OCI-LY7 (cell line): ENCODE results near the gene ABCC4. TPM values are rescaled to one million over a fixed set of nuclear protein-coding genes. Genes with fewer than 3 reads are reported as not detected.

Source experiments
- BruUV-seq: library from RNA; stranded (reverse); fragments of 400-500 nt; replicated peaks from 2 replicates; lab custom pipeline; 2021; lab: Mats Ljungman, UMichigan
- CTCF ChIA-PET: fragments of 300-600 bp; sonication (Branson Sonifier 250); formaldehyde crosslinking; loops from one replicate; lab custom pipeline; 2022; ENCODE audit warnings: antibody characterized with exemption; ENCODE audit not compliant: unreplicated experiment; lab: Charles Lee
- POLR2A ChIA-PET: fragments of 300-600 bp; sonication (Branson Sonifier 250); formaldehyde crosslinking; loops from one replicate; lab custom pipeline; 2022; ENCODE audit warnings: antibody characterized with exemption; lab: Charles Lee
- DNase-seq: peaks from one replicate; pipeline ENCODE4 v3.0.0-alpha.2; 2015; ENCODE audit warnings: low spot score
- H2AFZ ChIP-seq: fragments of 200-600 bp; sonication (generic), shearing (Covaris generic); 2 replicates; pipeline ENCODE4 v1.6.1; 2014; ENCODE audit warnings: mild to moderate bottlenecking, antibody characterized with exemption, low read length, moderate library complexity
- H3K27ac ChIP-seq: fragments of 200-600 bp; sonication (generic); 2 replicates; pipeline ENCODE4 v1.5.1; 2014; ENCODE audit warnings: mixed run types, low read depth, mild to moderate bottlenecking, moderate library complexity, low read length, inconsistent platforms; ENCODE audit not compliant: poor library complexity, severe bottlenecking
- H3K36me3 ChIP-seq: fragments of 200-600 bp; sonication (generic); 2 replicates; pipeline ENCODE4 v1.6.1; 2014; ENCODE audit warnings: mild to moderate bottlenecking, antibody characterized with exemption, low read length, moderate library complexity, mixed read lengths; ENCODE audit not compliant: insufficient read depth
- H3K4me1 ChIP-seq: fragments of 200-600 bp; sonication (generic); 2 replicates; pipeline ENCODE4 v1.5.1; 2014; ENCODE audit warnings: mild to moderate bottlenecking, low read length; ENCODE audit not compliant: insufficient read depth, poor library complexity, severe bottlenecking
- H3K4me2 ChIP-seq: fragments of 200-600 bp; sonication (generic); 2 replicates; pipeline ENCODE4 v1.6.1; 2014; ENCODE audit warnings: mild to moderate bottlenecking, low read length
- H3K4me3 ChIP-seq: fragments of 200-600 bp; sonication (generic); 2 replicates; pipeline ENCODE4 v1.5.1; 2014; ENCODE audit warnings: mild to moderate bottlenecking, low read depth, low read length; ENCODE audit not compliant: poor library complexity, severe bottlenecking
- H3K79me2 ChIP-seq: fragments of 200-600 bp; sonication (generic); 2 replicates; pipeline ENCODE4 v1.6.1; 2016; ENCODE audit warnings: low read depth, mild to moderate bottlenecking, low read length, moderate library complexity, mixed read lengths; ENCODE audit not compliant: insufficient read depth
- H3K9me2 ChIP-seq: fragments of 200-600 bp; sonication (generic); 2 replicates; pipeline ENCODE4 v1.6.1; 2016; ENCODE audit warnings: mild to moderate bottlenecking, low read length, mixed read lengths; ENCODE audit not compliant: insufficient read depth
- H3K9me3 ChIP-seq: fragments of 200-600 bp; sonication (generic); 2 replicates; pipeline ENCODE4 v1.6.1; 2014; ENCODE audit warnings: mild to moderate bottlenecking, mixed run types, low read length, mixed read lengths
- H4K20me1 ChIP-seq: fragments of 200-600 bp; sonication (generic); 2 replicates; pipeline ENCODE4 v1.6.1; 2014; ENCODE audit warnings: mild to moderate bottlenecking, antibody characterized with exemption, low read length, moderate library complexity, mixed read lengths; ENCODE audit not compliant: insufficient read depth
- CTCF ChIP-seq: fragments of 200-600 bp; sonication (generic); conservative IDR thresholded peaks from 2 replicates; pipeline ENCODE4 v1.5.1; 2014; ENCODE audit warnings: mild to moderate bottlenecking, antibody characterized with exemption, low read length, moderate library complexity, mixed read lengths
- EZH2phosphoT487 ChIP-seq: fragments of 200-600 bp; sonication (generic); IDR thresholded peaks from 2 replicates; pipeline ENCODE4 v1.6.1; 2018; ENCODE audit warnings: low read depth, borderline replicate concordance, mild to moderate bottlenecking, mixed run types, antibody characterized with exemption, low read length, moderate library complexity, mixed read lengths
- intact Hi-C: fragments of 100-400 bp; cut with micrococcal nuclease; formaldehyde crosslinking; loops from one replicate; pipeline ENCODE4 v1.10.0; 2022; ENCODE audit not compliant: unreplicated experiment
- total RNA-seq, 2 experiments: library from RNA; depleted of rRNA in 1 of 2; stranded (reverse); fragments of >200 nt in 1 of 2; shearing (Covaris generic) in 1 of 2; gene quantifications; 2 replicates each; pipeline ENCODE4 v1.2.3, GENCODE V29; 2014 to 2022

Gene ABCC4
- total RNA-seq, 2 experiments from 2014 or later, result 7.3 to 7.8 TPM

GRCh38 chr13:95160112-95160906 lies 140.9 kb downstream of the ABCC4 start:
- no peak overlapping the region for H2AFZ ChIP-seq
- no TSS peak for BruUV-seq
- CTCF ChIA-PET, result no interaction called here
- no peaks in the 10 kb centered on the region for H4K20me1 ChIP-seq
- no peaks in the 10 kb centered on the region for H3K9me3 ChIP-seq
- no peak overlapping the region for H3K4me3 ChIP-seq
- no peak overlapping the region for H3K27ac ChIP-seq
- POLR2A ChIA-PET, result no interaction called here
- intact Hi-C loops, result no loop called here
- no peaks in the 10 kb centered on the region for H3K9me2 ChIP-seq
- no peak for TF ChIP-seq EZH2phosphoT487
- TF ChIP-seq CTCF, result no peak
- H3K4me1 ChIP-seq, result no peaks in the 10 kb centered on the region
- no peak for DNase-seq
- no peak overlapping the region for H3K4me2 ChIP-seq
- no peaks in the 10 kb centered on the region for H3K79me2 ChIP-seq
- no peaks in the 10 kb centered on the region for H3K36me3 ChIP-seq

GRCh38 chr13:95159458-95159857 lies 141.8 kb downstream of the ABCC4 start:
- Histone ChIP-seq H3K79me2 (no peaks in the 10 kb centered on the region), H4K20me1 (no peaks in the 10 kb centered on the region), H3K36me3 (no peaks in the 10 kb centered on the region), H3K9me3 (no peaks in the 10 kb centered on the region), H3K4me1 (no peaks in the 10 kb centered on the region), H3K9me2 (no peaks in the 10 kb centered on the region), H3K4me2 (no peak overlapping the region), H2AFZ (no peak overlapping the region), H3K27ac (no peak overlapping the region), H3K4me3 (no peak overlapping the region)
- BruUV-seq, result no TSS peak
- intact Hi-C loops, result no loop called here
- ChIA-PET CTCF (no interaction called here), POLR2A (no interaction called here)
- no peak for DNase-seq
- TF ChIP-seq EZH2phosphoT487 (no peak), CTCF (no peak)

- no peaks in the 10 kb centered on the region for H3K36me3 ChIP-seq
- H3K4me2 ChIP-seq, result no peak overlapping the region
- H3K4me3 ChIP-seq, result no peak overlapping the region
- intact Hi-C loops, result no loop called here
- ChIA-PET POLR2A (no interaction called here), CTCF (no interaction called here)
- H3K4me1 ChIP-seq, result no peaks in the 10 kb centered on the region
- no peak overlapping the region for H3K27ac ChIP-seq
- H4K20me1 ChIP-seq, result no peaks in the 10 kb centered on the region
- no peak overlapping the region for H2AFZ ChIP-seq
- DNase-seq, result no peak
- TF ChIP-seq CTCF (no peak), EZH2phosphoT487 (no peak)
- BruUV-seq, result no TSS peak
- no peaks in the 10 kb centered on the region for H3K9me2 ChIP-seq
- H3K79me2 ChIP-seq, result no peaks in the 10 kb centered on the region
- H3K9me3 ChIP-seq, result no peaks in the 10 kb centered on the region
These were observed 145.0 kb downstream of the ABCC4 start for GRCh38 chr13:95156208-95156607.
